SK-N-SH (cell line): Measurements from ENCODE around the gene SGPP2. TPM values are rescaled to one million over a fixed set of nuclear protein-coding genes. Genes with fewer than 3 reads are reported as not detected.

ENCODE experiments used
- CTCF ChIA-PET: fragments of 300-600, 350-600 bp; formaldehyde crosslinking; extraction: SDS; loops from one replicate; lab custom pipeline; 2021; lab: Yijun Ruan, JAX
- POLR2A ChIA-PET: fragments of 350-600 bp; sonication (Branson Sonifier 250); formaldehyde crosslinking; extraction: SDS; loops from one replicate; lab custom pipeline; 2020; ENCODE audit warnings: antibody characterized with exemption, inconsistent platforms; lab: Yijun Ruan, JAX
- DNase-seq: peaks from one replicate; pipeline ENCODE4 v3.0.0; 2012
- H2AFZ ChIP-seq: fragments of 200-600 bp; sonication (generic); 2 replicates; pipeline ENCODE4 v1.8.1; 2016; ENCODE audit warnings: antibody characterized with exemption, mild to moderate bottlenecking, low read depth
- H3F3A ChIP-seq: fragments of 200-600 bp; sonication (generic); replicated peaks from 2 replicates; pipeline ENCODE3; 2016; ENCODE audit warnings: antibody characterized with exemption, mild to moderate bottlenecking; ENCODE audit not compliant: insufficient read depth
- H3K27ac ChIP-seq, 2 experiments: fragments of 200-500 bp in 1 of 2; fragments of 200-600 bp in 1 of 2; sonication (Bioruptor generic) in 1 of 2; sonication (generic), shearing (Covaris generic) in 1 of 2; 2 replicates each; pipeline versions ENCODE4 v1.5.1 to v1.6.1; 2014 to 2016; ENCODE audit warnings: low read depth in 2 of 2, inconsistent platforms in 1 of 2, low read length in 1 of 2, mild to moderate bottlenecking in 1 of 2, mixed read lengths in 1 of 2
- H3K27me3 ChIP-seq: fragments of 200-600 bp; sonication (generic), shearing (Covaris generic); 2 replicates; pipeline ENCODE4 v1.6.1; 2016; ENCODE audit warnings: mixed run types; ENCODE audit not compliant: insufficient read depth
- H3K36me3 ChIP-seq, 2 experiments: fragments of 200-500 bp in 1 of 2; fragments of 200-600 bp in 1 of 2; sonication (Bioruptor generic) in 1 of 2; sonication (generic) in 1 of 2; replicated peaks in 1 of 2; 2 replicates each; pipeline versions ENCODE3 to v1.5.1; 2014 to 2016; ENCODE audit warnings: low read length in 1 of 2, mild to moderate bottlenecking in 1 of 2; ENCODE audit not compliant: insufficient read depth in 2 of 2, control insufficient read depth in 1 of 2
- H3K4me1 ChIP-seq, 2 experiments: fragments of 200-500 bp in 1 of 2; fragments of 200-600 bp in 1 of 2; sonication (Bioruptor generic) in 1 of 2; sonication (generic), shearing (Covaris generic) in 1 of 2; 2 replicates each; pipeline versions ENCODE4 v1.5.1 to v1.6.1; 2014 to 2016; ENCODE audit warnings: low read depth in 1 of 2, low read length in 1 of 2, mixed run types in 1 of 2; ENCODE audit not compliant: insufficient read depth in 2 of 2, control insufficient read depth in 1 of 2
- H3K4me2 ChIP-seq: fragments of 200-600 bp; sonication (generic), shearing (Covaris generic); 2 replicates; pipeline ENCODE4 v1.6.1; 2017; ENCODE audit warnings: mixed run types
- H3K4me3 ChIP-seq, 2 experiments: fragments of 200-500 bp in 1 of 2; fragments of 200-600 bp in 1 of 2; sonication (Bioruptor generic) in 1 of 2; sonication (generic), shearing (Covaris generic) in 1 of 2; 2 replicates each; pipeline versions ENCODE4 v1.5.1 to v1.8.1; 2014 to 2016; ENCODE audit warnings: low read depth in 2 of 2, inconsistent platforms in 1 of 2, low read length in 1 of 2, mild to moderate bottlenecking in 1 of 2, mixed read lengths in 1 of 2, moderate library complexity in 1 of 2
- H3K79me2 ChIP-seq: fragments of 200-600 bp; sonication (generic); 2 replicates; pipeline ENCODE4 v1.8.1; 2017; ENCODE audit warnings: mild to moderate bottlenecking; ENCODE audit not compliant: insufficient read depth
- H3K9ac ChIP-seq: fragments of 200-600 bp; sonication (generic); 2 replicates; pipeline ENCODE4 v1.6.1; 2017; ENCODE audit warnings: mixed run types
- H3K9me2 ChIP-seq: fragments of 200-600 bp; sonication (generic); 2 replicates; pipeline ENCODE4 v1.6.1; 2017; ENCODE audit warnings: mixed run types
- H3K9me3 ChIP-seq: fragments of 200-600 bp; sonication (generic); 2 replicates; pipeline ENCODE4 v1.6.1; 2017; ENCODE audit warnings: mixed run types, mild to moderate bottlenecking, moderate library complexity
- H4K20me1 ChIP-seq: fragments of 200-600 bp; sonication (generic); 2 replicates; pipeline ENCODE4 v1.6.1; 2017; ENCODE audit warnings: mild to moderate bottlenecking, mixed run types; ENCODE audit not compliant: insufficient read depth
- FOSL2 ChIP-seq: IDR thresholded peaks from 2 replicates; pipeline ENCODE4 v1.4.0; 2012; ENCODE audit warnings: low read depth, mild to moderate bottlenecking, moderate library complexity, borderline replicate concordance
- FOXM1 ChIP-seq: IDR thresholded peaks from 2 replicates; pipeline ENCODE4 v1.4.0; 2012; ENCODE audit warnings: low read depth, mild to moderate bottlenecking
- MEF2A ChIP-seq: IDR thresholded peaks from 2 replicates; pipeline ENCODE4 v1.4.0; 2012; ENCODE audit warnings: low read depth, borderline replicate concordance
- MXI1 ChIP-seq: IDR thresholded peaks from 2 replicates; pipeline ENCODE4 v1.6.1; 2012; ENCODE audit warnings: mild to moderate bottlenecking, low read depth, low read length, improper control_type of control experiment
- NFIC ChIP-seq: IDR thresholded peaks from 2 replicates; pipeline ENCODE4 v1.4.0; 2012; ENCODE audit warnings: borderline replicate concordance
- POLR2AphosphoS5 ChIP-seq: IDR thresholded peaks from 2 replicates; pipeline ENCODE4 v1.6.1; 2012; ENCODE audit warnings: low read depth, low read length
- RAD21 ChIP-seq: IDR thresholded peaks from 2 replicates; pipeline ENCODE4 v1.6.1; 2012; ENCODE audit warnings: mild to moderate bottlenecking, low read length
- RCOR1 ChIP-seq: fragments of 150-350 bp; IDR thresholded peaks from 2 replicates; pipeline ENCODE4 v1.6.1; 2017; ENCODE audit warnings: antibody characterized with exemption, low read length
- RFX5 ChIP-seq: IDR thresholded peaks from 2 replicates; pipeline ENCODE4 v1.6.1; 2012; ENCODE audit warnings: mild to moderate bottlenecking, improper control_type of control experiment, low read length
- RXRA ChIP-seq: IDR thresholded peaks from 2 replicates; pipeline ENCODE4 v1.4.0; 2012; ENCODE audit warnings: low read depth, mild to moderate bottlenecking, borderline replicate concordance
- SMC3 ChIP-seq: IDR thresholded peaks from 2 replicates; pipeline ENCODE4 v1.6.1; 2012; ENCODE audit warnings: low read depth, low read length, improper control_type of control experiment
- TAF1 ChIP-seq: IDR thresholded peaks from 2 replicates; pipeline ENCODE4 v1.6.1; 2012; ENCODE audit warnings: low read depth, mild to moderate bottlenecking, low read length, moderate library complexity, borderline replicate concordance
- YY1 ChIP-seq: IDR thresholded peaks from 2 replicates; pipeline ENCODE4 v1.4.0; 2012; ENCODE audit warnings: low read depth, mild to moderate bottlenecking
- WGBS: methylation state at CpG from one replicate; pipeline ENCODE4 v1.1.6; 2017; ENCODE audit warnings: low lambda C conversion rate; 5-methylcytosine and 5-hydroxymethylcytosine counted together
- polyA plus RNA-seq, 3 experiments: library from polyadenylated mRNA; depleted of rRNA; stranded (reverse); fragments of >200 nt; gene quantifications; 2 replicates each; pipeline ENCODE4 v1.2.3, GENCODE V29; 2012
- TF ChIP-seq, protein P1 (sequence below): fragments of 150-350 bp; IDR thresholded peaks from 2 replicates; pipeline ENCODE4 v1.6.1; 2016; ENCODE audit warnings: mild to moderate bottlenecking, low read depth, low read length
- TF ChIP-seq, protein P2 (sequence below): IDR thresholded peaks from 2 replicates; pipeline ENCODE4 v1.4.0; 2012; ENCODE audit warnings: low read depth, borderline replicate concordance
- TF ChIP-seq, protein P3 (sequence below): IDR thresholded peaks from 2 replicates; pipeline ENCODE4 v1.4.0; 2012; ENCODE audit warnings: low read depth, borderline replicate concordance
- TF ChIP-seq, protein P4 (sequence below): IDR thresholded peaks from 2 replicates; pipeline ENCODE4 v1.6.1; 2012; ENCODE audit warnings: mild to moderate bottlenecking, low read depth, low read length, moderate library complexity

The SGPP2 gene
- polyA plus RNA-seq, 1 of the 3 experiments (the other 2 are of a cell fraction): 0.03 TPM

DNA sequence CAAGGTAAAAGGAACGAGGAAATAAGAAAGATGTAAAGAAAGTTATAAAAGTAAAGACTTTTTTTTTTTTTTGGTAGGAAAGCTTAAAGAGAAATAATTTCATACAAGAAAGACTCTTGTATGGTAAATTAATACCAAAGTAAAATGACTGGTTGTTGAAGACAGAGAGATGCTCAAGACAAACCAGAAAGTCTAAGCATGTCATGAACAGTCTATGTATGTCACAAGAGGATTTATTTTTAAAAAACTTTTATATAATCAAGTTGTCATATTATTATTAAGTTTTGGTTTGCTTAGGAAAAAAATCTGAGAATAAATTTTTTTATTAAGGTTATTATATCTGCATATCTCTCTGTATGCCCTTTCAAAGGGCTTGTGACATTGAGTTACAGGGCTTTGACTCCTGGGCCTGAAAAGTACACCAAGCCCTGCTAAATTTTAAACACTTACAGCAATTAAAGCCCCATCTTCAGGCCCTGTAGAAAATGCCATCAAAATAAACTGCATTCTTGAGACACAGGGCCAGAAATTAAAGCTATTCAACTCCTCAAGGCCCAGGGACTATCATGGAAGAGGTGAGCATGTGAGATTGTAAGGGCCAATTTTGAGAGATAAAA, 10.9 kb upstream of the SGPP2 start:
- DNase-seq: no peak
- H2AFZ ChIP-seq: no peak overlapping the region
- H3K4me1 ChIP-seq: no peaks in the 10 kb centered on the region
- H3F3A ChIP-seq: no peaks in the 10 kb centered on the region
- H3K27me3 ChIP-seq: no peaks in the 10 kb centered on the region
- no peak overlapping the region for H3K9ac ChIP-seq
- no peak overlapping the region for H3K4me2 ChIP-seq
- CTCF ChIA-PET: no interaction called here
- H3K9me2 ChIP-seq: no peaks in the 10 kb centered on the region
- no peak overlapping the region; a peak in 1 of 4 replicates for H3K4me3 ChIP-seq
- peaks cover 8% of the 10 kb centered on the region; the same call in 1 of the 2 replicates for H3K9me3 ChIP-seq
- POLR2A ChIA-PET: no interaction called here
- H3K27ac ChIP-seq: no peak overlapping the region
- WGBS: 0% methylated on average over 1 of the region's 1 CpG
- no peak for TF ChIP-seq FOXM1
- TF ChIP-seq SMC3: no peak
- TF ChIP-seq MXI1: no peak
- no peak for TF ChIP-seq RAD21
- no peak for TF ChIP-seq FOSL2
- no peak for TF ChIP-seq TAF1
- no peak for TF ChIP-seq YY1
- no peak for TF ChIP-seq MEF2A
- TF ChIP-seq, protein P1, sequence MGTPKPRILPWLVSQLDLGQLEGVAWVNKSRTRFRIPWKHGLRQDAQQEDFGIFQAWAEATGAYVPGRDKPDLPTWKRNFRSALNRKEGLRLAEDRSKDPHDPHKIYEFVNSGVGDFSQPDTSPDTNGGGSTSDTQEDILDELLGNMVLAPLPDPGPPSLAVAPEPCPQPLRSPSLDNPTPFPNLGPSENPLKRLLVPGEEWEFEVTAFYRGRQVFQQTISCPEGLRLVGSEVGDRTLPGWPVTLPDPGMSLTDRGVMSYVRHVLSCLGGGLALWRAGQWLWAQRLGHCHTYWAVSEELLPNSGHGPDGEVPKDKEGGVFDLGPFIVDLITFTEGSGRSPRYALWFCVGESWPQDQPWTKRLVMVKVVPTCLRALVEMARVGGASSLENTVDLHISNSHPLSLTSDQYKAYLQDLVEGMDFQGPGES: no peak
- TF ChIP-seq, protein P2, sequence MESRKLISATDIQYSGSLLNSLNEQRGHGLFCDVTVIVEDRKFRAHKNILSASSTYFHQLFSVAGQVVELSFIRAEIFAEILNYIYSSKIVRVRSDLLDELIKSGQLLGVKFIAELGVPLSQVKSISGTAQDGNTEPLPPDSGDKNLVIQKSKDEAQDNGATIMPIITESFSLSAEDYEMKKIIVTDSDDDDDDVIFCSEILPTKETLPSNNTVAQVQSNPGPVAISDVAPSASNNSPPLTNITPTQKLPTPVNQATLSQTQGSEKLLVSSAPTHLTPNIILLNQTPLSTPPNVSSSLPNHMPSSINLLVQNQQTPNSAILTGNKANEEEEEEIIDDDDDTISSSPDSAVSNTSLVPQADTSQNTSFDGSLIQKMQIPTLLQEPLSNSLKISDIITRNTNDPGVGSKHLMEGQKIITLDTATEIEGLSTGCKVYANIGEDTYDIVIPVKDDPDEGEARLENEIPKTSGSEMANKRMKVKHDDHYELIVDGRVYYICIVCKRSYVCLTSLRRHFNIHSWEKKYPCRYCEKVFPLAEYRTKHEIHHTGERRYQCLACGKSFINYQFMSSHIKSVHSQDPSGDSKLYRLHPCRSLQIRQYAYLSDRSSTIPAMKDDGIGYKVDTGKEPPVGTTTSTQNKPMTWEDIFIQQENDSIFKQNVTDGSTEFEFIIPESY: no peak
- TF ChIP-seq RCOR1: no peak
- TF ChIP-seq, protein P3, sequence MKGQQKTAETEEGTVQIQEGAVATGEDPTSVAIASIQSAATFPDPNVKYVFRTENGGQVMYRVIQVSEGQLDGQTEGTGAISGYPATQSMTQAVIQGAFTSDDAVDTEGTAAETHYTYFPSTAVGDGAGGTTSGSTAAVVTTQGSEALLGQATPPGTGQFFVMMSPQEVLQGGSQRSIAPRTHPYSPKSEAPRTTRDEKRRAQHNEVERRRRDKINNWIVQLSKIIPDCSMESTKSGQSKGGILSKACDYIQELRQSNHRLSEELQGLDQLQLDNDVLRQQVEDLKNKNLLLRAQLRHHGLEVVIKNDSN: no peak
- no peaks in the 10 kb centered on the region for H3K79me2 ChIP-seq
- H4K20me1 ChIP-seq: no peaks in the 10 kb centered on the region
- no peaks in the 10 kb centered on the region for H3K36me3 ChIP-seq

DNA sequence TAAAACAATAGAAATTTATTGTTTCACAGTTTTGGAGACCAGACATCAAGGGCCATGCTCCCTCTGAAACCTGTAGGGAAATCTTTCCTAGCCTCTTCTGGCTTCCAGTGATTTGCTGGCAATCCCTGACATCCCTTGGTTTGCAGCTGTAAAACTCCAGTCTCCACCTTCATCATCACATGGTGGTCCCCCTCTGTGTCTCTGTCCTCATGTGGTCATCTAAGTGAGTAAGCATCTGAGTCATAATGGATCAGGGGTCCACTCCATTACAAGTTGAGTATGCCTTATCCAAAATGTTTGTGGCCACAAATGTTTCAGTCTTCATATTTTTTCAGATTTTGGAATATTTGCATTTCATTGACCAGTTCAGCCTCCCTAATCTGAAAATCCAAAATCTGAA, 5.6 kb upstream of the SGPP2 start:
- ChIA-PET CTCF (no interaction called here), POLR2A (no interaction called here)
- H3K4me3 ChIP-seq: no peak overlapping the region
- no peaks in the 10 kb centered on the region for H3K79me2 ChIP-seq
- no peaks in the 10 kb centered on the region for H3F3A ChIP-seq
- no peak for DNase-seq
- no peak overlapping the region for H3K9ac ChIP-seq
- peaks cover 8% of the 10 kb centered on the region; the same call in 1 of the 2 replicates for H3K27me3 ChIP-seq
- H3K4me2 ChIP-seq: no peak overlapping the region
- no peak overlapping the region for H3K27ac ChIP-seq
- H3K36me3 ChIP-seq: no peaks in the 10 kb centered on the region
- H2AFZ ChIP-seq: no peak overlapping the region
- no peaks in the 10 kb centered on the region for H4K20me1 ChIP-seq
- H3K4me1 ChIP-seq: no peaks in the 10 kb centered on the region
- no peaks in the 10 kb centered on the region for H3K9me2 ChIP-seq
- peaks cover 5% of the 10 kb centered on the region; the same call in 1 of the 2 replicates for H3K9me3 ChIP-seq
- no peak for TF ChIP-seq YY1
- TF ChIP-seq, protein P4, sequence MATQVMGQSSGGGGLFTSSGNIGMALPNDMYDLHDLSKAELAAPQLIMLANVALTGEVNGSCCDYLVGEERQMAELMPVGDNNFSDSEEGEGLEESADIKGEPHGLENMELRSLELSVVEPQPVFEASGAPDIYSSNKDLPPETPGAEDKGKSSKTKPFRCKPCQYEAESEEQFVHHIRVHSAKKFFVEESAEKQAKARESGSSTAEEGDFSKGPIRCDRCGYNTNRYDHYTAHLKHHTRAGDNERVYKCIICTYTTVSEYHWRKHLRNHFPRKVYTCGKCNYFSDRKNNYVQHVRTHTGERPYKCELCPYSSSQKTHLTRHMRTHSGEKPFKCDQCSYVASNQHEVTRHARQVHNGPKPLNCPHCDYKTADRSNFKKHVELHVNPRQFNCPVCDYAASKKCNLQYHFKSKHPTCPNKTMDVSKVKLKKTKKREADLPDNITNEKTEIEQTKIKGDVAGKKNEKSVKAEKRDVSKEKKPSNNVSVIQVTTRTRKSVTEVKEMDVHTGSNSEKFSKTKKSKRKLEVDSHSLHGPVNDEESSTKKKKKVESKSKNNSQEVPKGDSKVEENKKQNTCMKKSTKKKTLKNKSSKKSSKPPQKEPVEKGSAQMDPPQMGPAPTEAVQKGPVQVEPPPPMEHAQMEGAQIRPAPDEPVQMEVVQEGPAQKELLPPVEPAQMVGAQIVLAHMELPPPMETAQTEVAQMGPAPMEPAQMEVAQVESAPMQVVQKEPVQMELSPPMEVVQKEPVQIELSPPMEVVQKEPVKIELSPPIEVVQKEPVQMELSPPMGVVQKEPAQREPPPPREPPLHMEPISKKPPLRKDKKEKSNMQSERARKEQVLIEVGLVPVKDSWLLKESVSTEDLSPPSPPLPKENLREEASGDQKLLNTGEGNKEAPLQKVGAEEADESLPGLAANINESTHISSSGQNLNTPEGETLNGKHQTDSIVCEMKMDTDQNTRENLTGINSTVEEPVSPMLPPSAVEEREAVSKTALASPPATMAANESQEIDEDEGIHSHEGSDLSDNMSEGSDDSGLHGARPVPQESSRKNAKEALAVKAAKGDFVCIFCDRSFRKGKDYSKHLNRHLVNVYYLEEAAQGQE: no peak
- TF ChIP-seq, protein P2: no peak
- TF ChIP-seq RCOR1: no peak
- TF ChIP-seq NFIC: no peak
- no peak for TF ChIP-seq SMC3
- no peak for TF ChIP-seq RXRA
- TF ChIP-seq POLR2AphosphoS5: no peak
- no peak for TF ChIP-seq RFX5
